Measurements from ENCODE around the gene TRAPPC2L.
A peak's percentile ranks its signal among the peaks of the same experiment; 100 is the strongest.

Gene TRAPPC2L

DNA sequence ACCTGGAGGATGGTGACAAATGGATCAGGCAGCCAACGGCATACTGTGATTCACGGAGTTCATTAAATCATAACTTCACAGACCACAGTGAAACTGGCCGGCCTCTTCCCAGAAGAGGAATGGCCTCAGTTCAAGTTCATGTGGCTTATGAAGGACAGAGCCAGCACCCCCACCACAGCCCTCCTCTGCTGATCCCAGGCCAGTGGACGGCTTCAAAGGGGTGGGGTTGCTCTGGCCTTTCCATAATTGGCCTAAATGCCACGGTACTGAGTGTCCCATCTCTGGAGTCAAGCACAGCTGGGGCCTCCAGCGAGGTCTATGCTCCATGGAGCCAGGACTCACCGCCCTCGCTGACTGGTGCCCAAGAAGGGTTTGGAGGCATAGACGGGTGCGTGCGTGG lies 21.5 kb upstream of the TRAPPC2L start:
- DNase-seq = no peak
- H3K4me1 ChIP-seq = no peaks in the 10 kb centered on the region
- H3K36me3 ChIP-seq = no peaks in the 10 kb centered on the region
- no peak overlapping the region for H3K4me3 ChIP-seq (ENCODE audit: low read depth, low read length)
- TF ChIP-seq, protein P1, sequence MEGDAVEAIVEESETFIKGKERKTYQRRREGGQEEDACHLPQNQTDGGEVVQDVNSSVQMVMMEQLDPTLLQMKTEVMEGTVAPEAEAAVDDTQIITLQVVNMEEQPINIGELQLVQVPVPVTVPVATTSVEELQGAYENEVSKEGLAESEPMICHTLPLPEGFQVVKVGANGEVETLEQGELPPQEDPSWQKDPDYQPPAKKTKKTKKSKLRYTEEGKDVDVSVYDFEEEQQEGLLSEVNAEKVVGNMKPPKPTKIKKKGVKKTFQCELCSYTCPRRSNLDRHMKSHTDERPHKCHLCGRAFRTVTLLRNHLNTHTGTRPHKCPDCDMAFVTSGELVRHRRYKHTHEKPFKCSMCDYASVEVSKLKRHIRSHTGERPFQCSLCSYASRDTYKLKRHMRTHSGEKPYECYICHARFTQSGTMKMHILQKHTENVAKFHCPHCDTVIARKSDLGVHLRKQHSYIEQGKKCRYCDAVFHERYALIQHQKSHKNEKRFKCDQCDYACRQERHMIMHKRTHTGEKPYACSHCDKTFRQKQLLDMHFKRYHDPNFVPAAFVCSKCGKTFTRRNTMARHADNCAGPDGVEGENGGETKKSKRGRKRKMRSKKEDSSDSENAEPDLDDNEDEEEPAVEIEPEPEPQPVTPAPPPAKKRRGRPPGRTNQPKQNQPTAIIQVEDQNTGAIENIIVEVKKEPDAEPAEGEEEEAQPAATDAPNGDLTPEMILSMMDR (IDR thresholded peaks at IDR 0.05; ENCODE audit: low read depth, low read length) = no peak
- no peaks in the 10 kb centered on the region for H3K9me3 ChIP-seq
- no peaks in the 10 kb centered on the region for H3K27me3 ChIP-seq

DNA sequence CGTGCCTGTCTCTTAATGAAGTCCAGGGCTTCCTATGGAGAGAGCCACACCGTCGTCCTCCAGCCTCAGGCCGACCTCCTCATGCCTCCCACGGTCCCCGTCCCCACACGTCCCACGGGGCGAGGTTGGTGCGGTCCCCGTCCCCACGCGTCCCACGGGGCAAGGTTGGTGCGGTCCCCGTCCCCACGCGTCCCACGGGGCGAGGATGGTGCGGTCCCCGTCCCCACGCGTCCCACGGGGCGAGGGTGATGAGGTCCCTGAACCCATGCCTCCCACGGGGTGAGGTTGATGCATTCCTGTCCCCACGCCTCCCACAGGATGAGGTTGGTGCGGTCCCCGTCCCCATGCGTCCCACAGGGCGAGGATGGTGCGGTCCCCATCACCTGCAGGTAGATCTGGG lies 21.1 kb upstream of the TRAPPC2L start:
- H3K36me3 ChIP-seq = no peaks in the 10 kb centered on the region

DNA sequence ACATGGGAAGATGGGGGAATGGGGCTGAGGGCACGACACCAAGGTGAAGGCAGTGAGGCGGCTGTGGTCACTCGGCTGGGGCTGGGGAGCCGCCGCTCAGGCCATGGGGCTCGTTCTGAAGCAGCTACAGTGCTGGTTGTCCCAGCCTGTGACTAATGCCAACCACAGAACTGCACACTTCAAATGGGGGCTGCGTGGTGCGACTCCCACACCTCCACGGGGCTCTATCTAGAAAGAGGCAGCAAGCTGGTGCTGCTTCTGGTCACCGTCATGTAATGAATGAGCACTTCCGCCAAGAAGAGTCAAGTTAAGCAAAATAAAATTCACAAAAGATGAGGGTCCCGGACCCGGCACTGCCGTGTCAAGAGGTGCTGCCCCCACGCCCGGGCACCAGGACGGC lies 20.1 kb upstream of the TRAPPC2L start:
- Histone ChIP-seq H3K4me3 (ENCODE audit: low read depth, low read length) (no peak overlapping the region), H3K4me1 (no peaks in the 10 kb centered on the region), H3K27me3 (no peaks in the 10 kb centered on the region), H3K36me3 (no peaks in the 10 kb centered on the region), H3K9me3 (no peaks in the 10 kb centered on the region)
- TF ChIP-seq, protein P1 (IDR thresholded peaks at IDR 0.05; ENCODE audit: low read depth, low read length) = no peak
- DNase-seq = no peak

More for the DNA sequence above, 21.1 kb upstream of the TRAPPC2L start:
- no peaks in the 10 kb centered on the region for H3K9me3 ChIP-seq
- no peak overlapping the region for H3K4me3 ChIP-seq (ENCODE audit: low read depth, low read length)
- no peak for DNase-seq
- H3K27me3 ChIP-seq = no peaks in the 10 kb centered on the region
- TF ChIP-seq, protein P1 (IDR thresholded peaks at IDR 0.05; ENCODE audit: low read depth, low read length) = no peak
- no peaks in the 10 kb centered on the region for H3K4me1 ChIP-seq

DNA sequence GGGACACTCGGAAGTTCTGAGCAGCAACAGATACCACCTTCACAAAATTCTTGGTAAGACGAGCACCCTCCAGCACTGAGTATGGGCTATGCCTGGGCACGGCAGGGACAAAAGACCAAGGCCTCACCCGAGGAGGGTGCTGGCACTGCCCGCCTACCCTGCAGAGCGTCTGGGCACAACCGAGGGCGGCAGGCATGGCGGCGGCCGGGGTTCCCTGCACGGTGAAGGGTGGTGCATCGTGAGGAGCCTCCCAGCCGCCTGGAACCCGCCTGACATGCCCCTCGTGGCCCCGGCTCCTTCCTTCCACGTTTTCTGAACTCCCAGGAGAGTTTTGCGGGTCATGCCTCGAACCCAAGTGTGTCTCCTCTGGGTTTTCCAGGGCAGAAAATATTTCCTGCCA lies 19.1 kb upstream of the TRAPPC2L start:
- Histone ChIP-seq H3K4me3 (ENCODE audit: low read depth, low read length) (no peak overlapping the region), H3K4me1 (no peaks in the 10 kb centered on the region), H3K36me3 (no peaks in the 10 kb centered on the region), H3K27me3 (no peaks in the 10 kb centered on the region), H3K9me3 (no peaks in the 10 kb centered on the region)
- TF ChIP-seq, protein P1 (IDR thresholded peaks at IDR 0.05; ENCODE audit: low read depth, low read length) = no peak
- no peak for DNase-seq

DNA sequence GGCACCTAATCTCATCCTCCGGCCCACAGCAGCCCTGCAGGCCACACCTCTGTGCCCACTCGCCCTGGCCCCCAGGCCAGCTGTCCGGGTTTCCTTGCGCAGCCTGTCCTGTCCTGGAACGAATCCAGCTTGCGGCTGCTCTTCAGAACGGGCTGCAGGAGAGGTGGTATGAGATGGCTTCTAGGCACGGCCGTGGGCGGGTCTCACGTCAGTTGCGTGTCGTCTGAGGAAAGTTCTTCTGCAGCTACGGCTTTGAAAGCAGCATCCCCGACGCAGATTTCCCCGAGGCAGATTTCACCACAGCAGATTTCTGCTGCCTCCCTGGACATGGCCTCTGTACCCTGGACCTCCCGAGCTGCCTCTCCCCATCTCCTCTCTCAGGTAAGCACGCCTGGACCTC lies 18.4 kb upstream of the TRAPPC2L start:
- TF ChIP-seq, protein P1 (IDR thresholded peaks at IDR 0.05; ENCODE audit: low read depth, low read length) = no peak
- Histone ChIP-seq H3K9me3 (no peaks in the 10 kb centered on the region), H3K4me3 (ENCODE audit: low read depth, low read length) (no peak overlapping the region), H3K36me3 (no peaks in the 10 kb centered on the region), H3K27me3 (no peaks in the 10 kb centered on the region), H3K4me1 (no peaks in the 10 kb centered on the region)
- no peak for DNase-seq

DNA sequence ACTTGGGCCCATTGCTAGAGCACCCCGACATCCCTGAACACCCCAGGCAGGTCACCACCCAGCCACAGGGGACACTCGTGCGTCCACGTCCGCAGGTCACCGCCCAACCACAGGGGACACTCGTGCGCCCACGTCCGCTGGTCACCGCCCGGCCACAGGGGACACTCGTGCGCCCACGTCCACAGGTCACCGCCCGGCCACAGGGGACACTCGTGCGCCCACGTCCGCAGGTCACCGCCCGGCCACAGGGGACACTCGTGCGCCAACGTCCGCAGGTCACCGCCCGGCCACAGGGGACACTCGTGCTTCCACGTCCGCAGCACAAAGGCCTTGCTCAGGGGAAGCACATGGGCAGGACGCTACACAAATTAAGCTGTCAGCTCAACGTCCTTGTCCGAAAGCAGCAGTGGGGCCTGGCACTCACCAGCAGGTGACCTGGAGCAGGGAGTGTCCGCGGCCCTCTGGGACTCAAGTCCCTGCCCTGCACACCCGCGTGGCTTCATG lies 17.8 kb upstream of the TRAPPC2L start:
- no peaks in the 10 kb centered on the region for H3K27me3 ChIP-seq
- no peak overlapping the region for H3K4me3 ChIP-seq (ENCODE audit: low read depth, low read length)
- H3K4me1 ChIP-seq = no peaks in the 10 kb centered on the region
- TF ChIP-seq, protein P1 (IDR thresholded peaks at IDR 0.05; ENCODE audit: low read depth, low read length) = 0 out of 2 replicates have a peak, but pooled peaks have one; percentile 13
- no peaks in the 10 kb centered on the region for H3K36me3 ChIP-seq
- H3K9me3 ChIP-seq = no peaks in the 10 kb centered on the region
- DNase-seq = no peak
